Right ventricle myocardium superior (tissue), 1 donor: Measurements from ENCODE around the gene LEF1. TPM values are rescaled to one million over a fixed set of nuclear protein-coding genes. Genes with fewer than 3 reads are reported as not detected.

Experiments
- ATAC-seq: fragments of 200-7000 bp; cut with Tn5 transposase; one replicate; pipeline ENCODE4 v1.9.1; 2020; ENCODE audit warnings: mild to moderate bottlenecking; ENCODE audit not compliant: poor library complexity
- DNase-seq: peaks from one replicate; pipeline ENCODE4 v3.0.0-alpha.2; 2020
- intact Hi-C: fragments of 100-400 bp; cut with DNase I; formaldehyde crosslinking; loops from one replicate; pipeline ENCODE4 v1.11.2; 2022
- total RNA-seq: library from RNA; stranded (reverse); fragmentation: NEBNext Ultra II Directional; extraction: Animal tissue kit (Norgen Biotek cat#: 25700); gene quantifications from one replicate; pipeline ENCODE4 v1.2.1, GENCODE V29; 2021
- donor health status: DM: no; HTN: yes; CAD: no; lungs with severe emphysema.

Gene LEF1
- total RNA-seq, 1 donor from 2014 or later: 0.51 TPM

DNA sequence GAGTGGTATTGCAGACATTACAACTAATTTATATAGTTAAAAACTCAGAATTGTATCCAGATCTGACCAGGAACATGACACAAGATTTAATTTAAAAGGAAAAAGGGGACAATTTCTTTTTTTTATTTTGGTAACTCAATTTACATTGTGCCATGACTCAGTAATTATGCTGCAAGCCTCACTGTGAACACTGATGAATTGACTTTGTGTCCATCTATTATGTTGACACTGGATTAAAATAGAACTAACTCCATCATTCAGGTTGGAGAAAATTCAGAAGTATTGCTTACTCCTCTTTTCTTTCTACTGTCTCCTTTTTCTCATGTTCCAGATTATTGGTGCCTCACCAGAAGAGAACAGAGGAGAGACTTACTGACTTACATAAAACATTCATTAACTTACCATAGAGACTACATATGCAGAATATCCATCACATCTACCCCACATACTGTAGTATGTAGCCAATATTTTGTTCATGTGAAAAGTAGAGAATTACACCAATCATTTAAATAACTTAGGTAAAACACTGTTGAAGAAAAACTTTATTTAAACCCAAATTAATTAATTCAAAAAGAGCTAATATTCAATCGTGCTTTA, 15.8 kb upstream of the LEF1 start:
- ATAC-seq (no peak), DNase-seq (no peak)
- intact Hi-C loops: no loop called here

DNA sequence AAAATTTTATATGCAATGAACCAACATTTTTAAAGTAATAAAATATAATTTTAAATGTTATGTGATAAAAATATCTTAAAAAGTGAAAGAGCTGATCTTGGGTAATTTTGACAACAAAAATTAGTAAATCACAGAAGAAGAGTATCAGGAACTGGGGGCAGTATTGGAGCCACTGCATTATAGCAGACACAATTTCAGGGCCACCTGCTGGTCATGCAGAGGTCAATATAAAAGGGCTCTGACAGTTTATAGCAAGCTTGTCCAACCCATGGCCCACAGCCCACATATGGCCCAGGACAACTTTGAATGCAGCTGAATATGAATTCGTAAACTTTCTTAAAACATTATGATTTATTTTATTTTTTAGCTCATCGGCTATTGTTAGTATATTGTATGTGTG, 13.0 kb upstream of the LEF1 start:
- DNase-seq: no peak

DNA sequence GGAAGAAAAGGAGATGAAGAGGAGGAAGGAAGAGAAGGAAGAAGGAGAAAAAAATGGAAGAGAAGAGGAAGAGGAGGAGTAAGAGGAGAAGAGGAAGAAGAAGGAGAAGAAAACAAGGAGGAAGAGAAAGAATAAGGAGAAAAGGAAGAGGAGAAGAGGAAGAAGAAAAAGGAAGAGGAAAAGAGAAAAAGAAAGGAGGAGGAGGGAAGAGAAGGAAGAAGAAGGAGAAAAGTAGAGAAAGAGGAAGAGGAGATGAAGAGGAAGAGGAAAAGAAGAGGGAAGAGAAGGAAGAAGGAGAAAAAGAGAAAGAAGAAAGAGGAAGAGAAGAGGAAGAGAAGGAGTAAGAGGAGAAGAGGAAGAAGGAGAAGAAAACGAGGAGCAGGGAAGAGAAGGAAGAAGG, 11.8 kb upstream of the LEF1 start:
- ATAC-seq (no peak), DNase-seq (no peak)
- intact Hi-C loops: no loop called here

More for the DNA sequence above, 13.0 kb upstream of the LEF1 start:
- intact Hi-C loops: no loop called here
- no peak for ATAC-seq

GRCh38 chr4:108175966-108176365, 7.2 kb upstream of the LEF1 start:
- DNase-seq (no peak), ATAC-seq (no peak)
- intact Hi-C loops: no loop called here

DNA sequence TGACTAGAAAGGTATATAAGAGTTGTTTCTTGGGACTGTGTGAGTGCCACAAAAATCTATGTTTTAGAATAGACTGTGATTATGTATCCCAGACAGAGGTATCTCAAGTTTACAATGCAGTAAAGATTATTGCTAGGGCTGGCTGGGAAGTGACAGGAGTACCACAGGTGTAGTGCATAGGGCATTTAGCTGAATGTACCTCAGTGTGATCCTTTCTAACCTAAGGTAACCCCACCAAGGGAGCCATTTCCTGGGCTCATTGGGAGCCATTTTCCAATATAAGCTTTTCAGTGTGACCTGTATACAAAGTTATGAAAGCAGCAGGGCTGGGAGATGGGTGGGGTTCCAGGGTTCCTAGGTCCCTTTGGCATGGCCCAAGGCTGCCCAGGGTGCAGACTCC, 6.1 kb upstream of the LEF1 start:
- DNase-seq: no peak
- intact Hi-C loops: no loop called here
- no peak for ATAC-seq

DNA sequence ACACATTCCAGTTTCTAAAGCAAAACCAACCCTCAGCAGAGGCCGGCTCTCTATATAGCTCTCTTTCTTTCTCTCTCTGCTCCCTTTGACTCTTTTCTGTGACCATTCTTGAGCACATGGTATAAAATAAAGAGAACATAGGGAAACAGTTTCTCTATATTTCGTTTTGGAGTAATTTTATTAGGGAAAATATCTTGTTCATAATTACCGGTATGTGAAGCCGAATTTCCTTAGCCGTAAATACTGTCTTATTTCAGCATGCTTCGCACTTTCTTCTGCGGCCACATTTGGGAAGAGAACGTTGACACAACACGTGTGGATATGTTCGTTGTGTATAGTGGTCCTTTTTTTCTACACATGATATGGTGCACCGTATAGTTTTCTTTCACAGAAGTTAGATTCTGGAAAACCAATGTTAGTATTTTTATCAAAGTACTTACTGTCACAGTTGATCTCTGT, 4.9 kb upstream of the LEF1 start:
- DNase-seq: no peak
- intact Hi-C loops: no loop called here
- ATAC-seq: no peak

DNA sequence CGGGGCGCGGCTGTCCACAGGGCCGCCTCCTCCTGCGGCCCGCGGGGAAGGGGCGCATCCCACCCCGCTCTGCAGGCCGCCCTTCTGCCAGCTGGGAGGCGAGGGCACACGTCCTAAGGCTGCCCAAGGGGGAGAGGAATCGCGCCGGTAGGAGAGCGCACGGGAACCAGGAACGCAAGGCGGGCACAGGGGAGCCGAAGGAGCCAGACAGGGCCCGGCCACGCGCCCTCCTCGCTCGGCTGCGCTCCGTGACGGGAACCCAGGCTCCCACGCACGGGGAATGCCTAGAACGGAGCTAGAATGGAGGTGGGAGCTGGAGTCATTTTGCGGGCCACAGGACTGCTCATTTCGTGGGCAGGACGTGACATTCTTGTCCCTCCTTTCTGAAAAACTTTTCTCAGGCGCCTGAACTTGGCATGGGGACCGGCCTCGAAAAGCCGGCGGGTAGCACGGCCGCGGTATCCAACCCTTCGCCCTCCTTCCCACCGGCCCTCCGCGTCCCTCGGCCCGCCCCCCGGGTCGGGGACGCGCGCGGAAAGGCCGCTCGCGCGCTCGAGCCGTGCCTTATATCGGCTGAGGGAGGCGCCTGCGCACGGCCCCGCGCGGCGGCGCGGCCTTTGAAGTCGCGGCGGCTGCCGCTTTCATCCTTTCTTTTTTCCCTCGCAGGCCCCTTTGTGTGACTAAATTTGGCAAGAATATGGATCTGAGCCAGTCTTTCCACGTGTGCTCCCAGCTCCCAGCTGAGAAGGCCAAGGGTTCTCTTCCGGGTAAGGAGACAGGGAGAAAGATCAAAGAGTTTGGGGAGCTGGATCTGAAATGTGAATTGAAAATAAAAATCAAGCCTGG, 4.2 kb upstream of the LEF1 start:
- intact Hi-C loops: no loop called here
- DNase-seq: peak; percentile 50
- ATAC-seq: peak; percentile 85

GRCh38 chr4:108172231-108172752, 3.6 kb upstream of the LEF1 start:
- ATAC-seq: peak; percentile 56
- DNase-seq: no peak
- intact Hi-C loops: no loop called here

DNA sequence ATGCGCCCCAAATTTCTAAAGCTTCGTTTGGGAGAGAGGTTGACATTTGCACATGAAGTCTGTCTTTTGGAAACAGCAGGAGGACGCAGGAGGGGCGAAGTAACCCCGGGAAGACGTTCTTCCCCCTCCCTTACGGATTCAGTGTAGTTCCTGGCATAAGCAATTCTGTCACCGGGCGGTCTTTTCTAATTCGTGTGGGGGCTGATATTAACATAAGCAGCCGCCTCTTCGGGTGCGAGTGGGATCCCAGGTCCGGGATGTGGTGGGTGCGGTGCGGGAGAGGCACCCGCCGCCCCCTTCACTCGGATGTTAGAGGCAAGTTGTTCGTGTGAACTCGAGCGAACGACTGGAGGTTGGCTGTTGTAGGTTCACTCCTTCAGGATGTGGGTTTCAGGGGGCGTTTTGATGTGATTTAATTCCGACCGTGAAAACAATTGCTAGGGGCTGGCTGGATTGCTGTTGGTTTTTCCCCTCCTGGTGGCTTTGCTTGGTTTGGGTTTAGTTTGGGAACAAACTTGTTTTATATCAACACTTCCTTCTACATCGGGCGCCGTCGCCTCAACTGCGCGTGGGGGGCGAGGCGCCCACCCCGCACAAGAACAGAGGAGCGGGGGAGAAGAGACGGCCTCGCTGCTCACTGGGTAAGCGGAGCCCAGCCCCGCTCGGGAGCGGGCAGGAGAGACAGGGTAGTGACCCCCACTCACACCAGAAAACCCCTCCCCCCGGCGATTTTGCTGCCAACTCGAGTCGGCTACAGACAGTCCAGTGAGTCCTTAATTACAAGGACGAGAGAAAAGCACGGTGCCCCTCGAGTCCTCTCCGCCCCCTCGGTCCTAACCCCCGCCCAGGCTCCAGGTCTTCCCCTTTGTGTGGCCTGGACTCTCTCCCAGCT, 2.9 kb upstream of the LEF1 start:
- DNase-seq (no peak), ATAC-seq (no peak)
- intact Hi-C loops: no loop called here

- intact Hi-C loops: no loop called here
- ATAC-seq: no peak
- no peak for DNase-seq
These were observed 2.1 kb upstream of the LEF1 start for GRCh38 chr4:108170631-108171338.

- DNase-seq (no peak), ATAC-seq (no peak)
- intact Hi-C loops: no loop called here
These were observed 932 bp upstream of the LEF1 start for GRCh38 chr4:108169664-108170063.

DNA sequence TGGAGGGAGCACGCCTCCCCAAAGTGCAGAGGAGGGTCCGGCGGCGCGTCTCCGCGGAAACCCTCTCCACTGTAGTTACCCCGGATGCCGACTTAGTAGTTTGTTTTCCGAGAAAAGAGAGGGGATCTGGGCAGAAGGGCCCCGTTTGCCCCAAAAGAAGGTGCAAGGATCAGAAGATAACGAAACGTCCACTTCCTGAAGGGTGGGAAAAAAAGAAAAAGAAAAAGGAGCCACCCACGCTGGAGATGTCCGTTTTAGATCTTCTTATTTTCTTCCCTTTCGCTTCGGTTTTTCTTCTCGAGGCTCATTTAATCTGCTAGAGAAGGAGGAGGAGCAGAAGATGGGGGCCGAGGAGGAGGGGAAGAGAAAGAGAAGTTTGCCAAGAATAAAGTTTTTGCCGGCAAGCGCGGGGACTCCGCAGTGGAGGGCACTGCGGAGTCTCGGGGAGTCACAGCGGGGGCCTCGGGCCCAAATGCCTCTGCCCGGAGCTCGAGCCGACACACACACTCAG, 517 bp downstream of the LEF1 start:
- intact Hi-C loops: no loop called here
- DNase-seq (no peak), ATAC-seq (no peak)

GRCh38 chr4:108166441-108167315, 2.1 kb downstream of the LEF1 start:
- ATAC-seq: peak; percentile 38
- DNase-seq: no peak
- intact Hi-C loops: no loop called here

DNA sequence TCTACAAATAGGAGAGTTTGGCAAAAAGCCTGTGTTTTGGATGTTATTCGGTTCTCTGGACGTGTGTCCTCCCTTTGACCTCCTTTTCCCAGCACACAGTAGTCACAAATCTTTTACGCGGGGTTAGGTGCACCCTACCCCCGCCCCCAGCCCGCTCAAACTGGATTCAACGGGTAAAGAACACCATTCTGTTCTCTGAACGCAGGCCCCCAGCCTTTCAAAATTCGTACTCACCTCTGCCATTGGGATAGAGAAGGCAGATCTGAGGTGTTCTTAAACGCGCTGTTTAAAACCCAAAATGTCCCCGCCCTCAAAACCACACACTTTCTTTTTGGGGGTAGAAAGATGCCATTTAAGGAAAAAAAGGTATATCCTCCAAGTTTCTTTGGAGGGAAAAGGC, 2.7 kb downstream of the LEF1 start:
- DNase-seq (no peak), ATAC-seq (no peak)
- intact Hi-C loops: no loop called here

DNA sequence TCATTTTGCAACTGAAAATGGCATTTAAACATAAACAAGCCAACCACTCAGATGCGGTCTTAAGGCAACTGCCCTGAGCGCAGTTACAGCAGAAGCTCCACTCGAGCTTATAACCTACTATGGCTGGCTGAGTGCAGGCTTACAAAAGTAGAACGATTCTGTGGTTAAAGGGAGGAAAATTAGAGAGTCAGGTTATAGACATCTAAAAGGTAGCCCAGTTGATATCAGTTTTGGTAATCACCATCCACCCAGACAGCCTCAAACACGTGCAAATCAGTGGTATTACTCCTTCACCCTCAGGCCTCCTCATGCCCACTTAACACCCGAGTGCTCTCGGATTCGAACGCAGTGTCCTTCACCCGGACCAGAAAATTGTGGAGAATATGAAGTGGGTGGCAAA, 3.1 kb downstream of the LEF1 start:
- DNase-seq: no peak
- intact Hi-C loops: no loop called here
- ATAC-seq: no peak

DNA sequence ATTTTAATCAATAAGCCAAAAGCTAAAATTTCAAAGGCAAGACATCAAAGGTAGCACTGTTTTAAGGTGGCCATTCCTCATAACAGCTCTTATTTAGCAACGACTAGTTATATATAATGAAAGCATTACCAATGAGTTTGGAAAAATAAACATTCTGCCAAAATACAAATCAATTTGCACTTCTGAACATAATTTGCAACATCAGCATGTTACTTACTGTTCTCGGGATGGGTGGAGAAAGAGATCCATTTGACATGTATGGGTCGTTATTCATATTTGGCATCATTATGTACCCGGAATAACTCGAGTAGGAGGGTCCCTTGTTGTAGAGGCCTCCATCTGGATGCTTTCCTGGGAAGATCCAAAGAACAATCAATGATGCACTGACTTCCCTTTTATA, 5.4 kb downstream of the LEF1 start:
- intact Hi-C loops: no loop called here
- DNase-seq (no peak), ATAC-seq (no peak)

- DNase-seq: no peak
- intact Hi-C loops: no loop called here
- no peak for ATAC-seq
These were observed 7.9 kb downstream of the LEF1 start for GRCh38 chr4:108160741-108161352.
